ENCODE data around the gene PDE5A. TPM values are rescaled to one million over a fixed set of nuclear protein-coding genes. Genes with fewer than 3 reads are reported as not detected.
A peak's percentile ranks its signal among the peaks of the same experiment; 100 is the strongest.

The PDE5A gene
- total and polyA plus RNA-seq, 2 donors (not counting 3 experiments of a cell fraction or from before 2014, with no cell fraction given) = 0.73 to 2.3 TPM

DNA sequence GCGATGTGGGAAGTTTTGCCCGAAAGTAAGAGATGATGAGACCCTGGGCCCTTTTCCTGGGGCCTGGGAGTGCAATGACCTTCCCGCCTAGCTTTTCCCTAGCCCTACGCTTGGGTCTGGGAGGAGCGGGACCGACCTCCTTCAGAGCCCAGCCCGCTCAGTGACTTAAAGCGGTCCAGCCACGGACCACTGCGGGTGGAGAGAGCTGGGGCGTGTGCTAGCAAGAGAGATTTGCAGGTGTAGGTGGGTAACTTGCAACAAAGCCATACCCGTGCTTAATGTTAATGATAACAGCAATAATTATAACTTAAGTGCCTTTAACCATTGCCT lies 503 bp upstream of the PDE5A start:
- H4K20me1 ChIP-seq (replicated peaks; ENCODE audit: control insufficient read depth, extremely low read depth, insufficient read depth, low read length) = no peaks in the 10 kb centered on the region
- no peaks in the 10 kb centered on the region for H3K36me3 ChIP-seq (ENCODE audit: control insufficient read depth in 2 of 2, extremely low read depth in 1 of 2, insufficient read depth in 2 of 2, low read length in 2 of 2)
- TF ChIP-seq POLR2AphosphoS5 (IDR thresholded peaks at IDR 0.05; ENCODE audit: insufficient read depth, low read depth, low read length) (no peak), EZH2 (IDR thresholded peaks at IDR 0.05; ENCODE audit: borderline replicate concordance, low read depth, low read length, severe bottlenecking) (peak; percentile 14), GATA2 (IDR thresholded peaks at IDR 0.05; ENCODE audit: insufficient read depth, insufficient read length, low read depth, low read length) (no peak), POLR2A (IDR thresholded peaks at IDR 0.05; ENCODE audit: low read depth, low read length) (no peak)
- H3K9me3 ChIP-seq (replicated peaks; ENCODE audit: control insufficient read depth, insufficient read depth, low read length) = no peaks in the 10 kb centered on the region
- dilution Hi-C loops (cut with MboI; ENCODE audit: extremely low pct_ligation_motif_present, low sequenced_read_pairs) (no loop called here), intact Hi-C loops (cut with micrococcal nuclease) (loop anchor here (1.0 to 5.0 kb wide), 3 partner anchors 157 to 887 kb away; no protein-coding TSS in a partner anchor)
- FAIRE-seq = no peak
- H2AFZ ChIP-seq (ENCODE audit: low read depth, low read length) = peak overlapping the region; percentile 97
- no peak overlapping the region for H3K9ac ChIP-seq (replicated peaks; ENCODE audit: extremely low read depth, insufficient read depth, low read length)
- no peaks in the 10 kb centered on the region for H3K9me1 ChIP-seq (replicated peaks; ENCODE audit: control insufficient read depth, extremely low read depth, insufficient read depth, low read length)
- peaks cover 14% of the 10 kb centered on the region for H3K4me1 ChIP-seq (ENCODE audit: control insufficient read depth, extremely low read depth, insufficient read depth, low read length)
- BruUV-seq (replicated peaks) = no TSS peak
- H3K27me3 ChIP-seq (ENCODE audit: control insufficient read depth in 2 of 2, insufficient read depth in 2 of 2, low read length in 2 of 2) = peaks cover 2 to 5% of the 10 kb centered on the region in 2 experiments
- peak overlapping the region; percentile 87 for H3K4me2 ChIP-seq (ENCODE audit: insufficient read depth, low read length)
- H3K79me2 ChIP-seq (ENCODE audit: control insufficient read depth, insufficient read depth, low read length) = no peaks in the 10 kb centered on the region
- DNase-seq (ENCODE audit: low read depth, low spot score) = no peak
- ChIA-PET CTCF (interaction anchor here (0.6 to 3.1 kb wide), 45 partner anchors 8 to 646 kb away, joined by 3 to 149 read pairs (median 5); a partner anchor contains a TSS), POLR2A (interaction anchor here (0.8 kb wide), 1 partner anchor 427 kb away, joined by 3 read pairs; no protein-coding TSS in a partner anchor)
- no peak overlapping the region for H3K27ac ChIP-seq (ENCODE audit: insufficient read depth, low read depth, low read length)
- peak overlapping the region in 2 of 3 experiments; percentile 74 to 78 for H3K4me3 ChIP-seq (replicated peaks in 1 of 3; ENCODE audit: insufficient read depth in 1 of 3, low read depth in 1 of 3, low read length in 3 of 3)

DNA sequence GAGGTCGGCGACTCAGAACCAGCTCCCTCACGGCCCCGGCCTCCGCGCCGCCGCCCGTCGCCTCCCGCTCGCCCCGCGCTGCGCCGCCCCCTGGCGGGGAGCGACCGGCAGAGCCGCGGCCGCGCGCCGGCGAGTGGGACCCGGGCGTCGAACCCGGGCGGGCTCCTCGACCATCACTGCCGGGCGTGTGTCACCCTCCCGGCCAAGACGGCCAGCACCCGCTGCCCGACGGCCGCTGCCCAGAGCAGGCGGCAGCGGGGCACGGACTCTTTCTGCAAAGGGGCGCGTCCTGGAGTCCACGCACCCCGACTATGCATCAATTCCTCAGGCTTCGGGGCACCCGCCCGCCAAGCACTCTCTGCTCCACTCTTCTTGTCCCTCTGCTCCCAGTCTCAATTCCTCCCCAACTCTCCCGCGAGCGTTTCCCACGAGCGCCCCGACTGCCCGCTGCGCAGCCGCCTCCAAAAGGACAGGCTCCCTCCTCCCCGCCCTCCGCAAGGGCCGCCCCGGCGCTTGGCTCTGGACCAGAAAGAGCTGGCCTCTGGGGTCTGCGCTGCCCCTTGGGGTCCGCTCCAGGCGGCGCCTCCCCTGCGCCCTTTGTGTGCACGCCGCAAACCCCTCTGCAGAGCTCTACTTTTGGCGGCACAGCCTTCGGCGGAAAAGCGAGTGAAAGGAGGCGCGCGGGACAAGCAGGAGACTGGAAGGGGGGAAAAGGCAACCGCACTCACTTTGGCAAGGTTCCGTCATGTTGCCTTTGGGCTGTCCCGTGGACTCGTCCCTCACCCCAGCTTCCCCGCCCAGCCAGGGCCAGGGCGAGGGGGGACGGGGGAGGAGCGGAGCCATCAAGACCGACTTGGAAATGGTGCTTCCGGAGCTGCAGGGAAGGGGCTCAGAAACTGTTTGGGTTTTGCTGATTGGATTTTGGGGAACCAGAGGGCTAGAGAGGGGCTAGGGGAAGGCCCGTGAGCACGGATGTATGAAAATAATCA lies 1.0 kb downstream of the PDE5A start:
- FAIRE-seq (no peak), DNase-seq (ENCODE audit: low read depth, low spot score) (peak; percentile 41)
- ChIA-PET CTCF (interaction anchor here (0.6 to 3.1 kb wide), 60 partner anchors 10 to 645 kb away, joined by 3 to 149 read pairs (median 4); partner anchors contain the start of genes FABP2 and MAD2L1), POLR2A (no interaction called here)
- TF ChIP-seq, protein P1, sequence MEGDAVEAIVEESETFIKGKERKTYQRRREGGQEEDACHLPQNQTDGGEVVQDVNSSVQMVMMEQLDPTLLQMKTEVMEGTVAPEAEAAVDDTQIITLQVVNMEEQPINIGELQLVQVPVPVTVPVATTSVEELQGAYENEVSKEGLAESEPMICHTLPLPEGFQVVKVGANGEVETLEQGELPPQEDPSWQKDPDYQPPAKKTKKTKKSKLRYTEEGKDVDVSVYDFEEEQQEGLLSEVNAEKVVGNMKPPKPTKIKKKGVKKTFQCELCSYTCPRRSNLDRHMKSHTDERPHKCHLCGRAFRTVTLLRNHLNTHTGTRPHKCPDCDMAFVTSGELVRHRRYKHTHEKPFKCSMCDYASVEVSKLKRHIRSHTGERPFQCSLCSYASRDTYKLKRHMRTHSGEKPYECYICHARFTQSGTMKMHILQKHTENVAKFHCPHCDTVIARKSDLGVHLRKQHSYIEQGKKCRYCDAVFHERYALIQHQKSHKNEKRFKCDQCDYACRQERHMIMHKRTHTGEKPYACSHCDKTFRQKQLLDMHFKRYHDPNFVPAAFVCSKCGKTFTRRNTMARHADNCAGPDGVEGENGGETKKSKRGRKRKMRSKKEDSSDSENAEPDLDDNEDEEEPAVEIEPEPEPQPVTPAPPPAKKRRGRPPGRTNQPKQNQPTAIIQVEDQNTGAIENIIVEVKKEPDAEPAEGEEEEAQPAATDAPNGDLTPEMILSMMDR (IDR thresholded peaks at IDR 0.05; ENCODE audit: extremely low read depth in 1 of 2, insufficient read depth in 1 of 2, low read depth in 1 of 2, low read length in 2 of 2) = peak; percentile 31 to 70
- no peak for TF ChIP-seq FOS (IDR thresholded peaks at IDR 0.05; ENCODE audit: borderline replicate concordance, insufficient read depth, low read length)
- TF ChIP-seq POLR2AphosphoS5 (IDR thresholded peaks at IDR 0.05; ENCODE audit: insufficient read depth, low read depth, low read length) = peak; percentile 11
- H3K36me3 ChIP-seq (ENCODE audit: control insufficient read depth in 2 of 2, extremely low read depth in 1 of 2, insufficient read depth in 2 of 2, low read length in 2 of 2) = no peaks in the 10 kb centered on the region
- no TSS peak for BruUV-seq (replicated peaks)
- intact Hi-C loops (cut with micrococcal nuclease) (loop anchor here (1.0 to 5.0 kb wide), 5 partner anchors 68 to 885 kb away; partner anchors contain the start of gene USP53), dilution Hi-C loops (cut with MboI; ENCODE audit: extremely low pct_ligation_motif_present, low sequenced_read_pairs) (no loop called here)
- H3K9me3 ChIP-seq (replicated peaks; ENCODE audit: control insufficient read depth, insufficient read depth, low read length) = no peaks in the 10 kb centered on the region
- peak overlapping the region; percentile 74 to 78 (median 78) for H3K4me3 ChIP-seq (replicated peaks in 1 of 3; ENCODE audit: insufficient read depth in 1 of 3, low read depth in 1 of 3, low read length in 3 of 3)
- no peaks in the 10 kb centered on the region for H3K27me3 ChIP-seq (ENCODE audit: control insufficient read depth in 2 of 2, insufficient read depth in 2 of 2, low read length in 2 of 2)
- H4K20me1 ChIP-seq (replicated peaks; ENCODE audit: control insufficient read depth, extremely low read depth, insufficient read depth, low read length) = no peaks in the 10 kb centered on the region
- H3K9me1 ChIP-seq (replicated peaks; ENCODE audit: control insufficient read depth, extremely low read depth, insufficient read depth, low read length) = no peaks in the 10 kb centered on the region
- peak overlapping the region; percentile 97 for H3K4me2 ChIP-seq (ENCODE audit: insufficient read depth, low read length)
- no peak overlapping the region for H3K9ac ChIP-seq (replicated peaks; ENCODE audit: extremely low read depth, insufficient read depth, low read length)
- no peak overlapping the region for H3K27ac ChIP-seq (ENCODE audit: insufficient read depth, low read depth, low read length)
- peak overlapping the region; percentile 100 for H2AFZ ChIP-seq (ENCODE audit: low read depth, low read length)
- peaks cover 14% of the 10 kb centered on the region for H3K4me1 ChIP-seq (ENCODE audit: control insufficient read depth, extremely low read depth, insufficient read depth, low read length)
- no peaks in the 10 kb centered on the region for H3K79me2 ChIP-seq (ENCODE audit: control insufficient read depth, insufficient read depth, low read length)
